GM19043 (cell line): ENCODE results near the gene DYRK1B.
A peak's percentile ranks its signal among the peaks of the same experiment; 100 is the strongest.

Experiments used
- ATAC-seq: cut with Tn5 transposase; IDR thresholded peaks from one replicate; pipeline ENCODE4 v1.9.1; 2021; ENCODE audit warnings: low read depth; ENCODE audit not compliant: unreplicated experiment

The DYRK1B gene

DNA sequence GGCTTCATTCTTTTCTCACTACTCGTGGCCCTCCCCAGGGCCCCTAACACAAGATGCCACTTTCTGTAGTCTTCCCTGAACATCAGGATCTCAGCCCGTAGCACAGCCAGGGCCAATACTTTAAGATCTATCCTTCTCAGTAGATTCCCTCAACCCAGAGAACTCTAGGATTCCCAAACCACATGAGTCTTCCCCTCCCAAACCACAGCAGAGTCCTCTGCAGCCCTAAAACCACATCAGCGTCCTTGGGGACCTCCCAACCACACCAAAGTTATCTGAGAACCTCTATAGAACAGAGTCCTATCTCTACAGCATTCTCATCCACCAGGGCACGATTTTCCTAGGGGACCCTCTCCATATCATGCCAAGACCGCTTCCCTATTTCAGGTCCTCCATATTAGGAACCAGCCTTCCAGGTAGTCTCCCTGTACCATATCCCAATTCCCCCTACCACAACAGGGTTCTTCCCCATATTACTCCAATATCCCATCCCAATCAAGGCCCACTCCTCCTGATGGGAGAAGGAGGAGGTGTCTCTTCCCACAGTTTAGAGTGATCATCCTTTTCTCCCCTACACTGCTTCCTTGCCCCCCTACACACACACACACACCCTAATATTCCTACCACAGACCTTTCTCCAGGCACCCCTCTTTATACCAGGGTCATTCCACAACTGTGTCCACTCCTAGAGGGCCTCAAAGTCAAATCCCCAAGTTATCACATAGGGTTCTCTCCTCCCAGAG, 1.4 kb downstream of the DYRK1B start:
- no peak for ATAC-seq

DNA sequence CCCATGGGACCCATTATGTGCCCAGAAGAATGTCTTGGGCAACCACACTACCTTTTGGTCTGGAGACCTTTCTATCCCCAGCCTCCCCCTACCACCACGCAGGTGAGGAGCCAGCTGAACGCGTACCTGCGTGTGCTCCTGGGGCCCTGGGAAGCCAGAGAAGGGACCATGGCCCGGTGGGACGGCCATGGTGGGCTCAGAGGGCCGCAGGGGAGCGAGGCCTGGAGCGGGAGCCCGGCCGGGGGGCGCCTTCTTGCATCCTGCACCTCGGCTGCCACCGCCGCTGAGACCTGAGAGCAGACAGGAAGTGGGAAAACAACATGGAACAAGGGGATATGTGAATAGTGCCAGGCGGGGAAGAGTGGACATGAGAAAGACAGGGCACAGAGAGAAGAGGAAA, 2.3 kb downstream of the DYRK1B start:
- no peak for ATAC-seq

DNA sequence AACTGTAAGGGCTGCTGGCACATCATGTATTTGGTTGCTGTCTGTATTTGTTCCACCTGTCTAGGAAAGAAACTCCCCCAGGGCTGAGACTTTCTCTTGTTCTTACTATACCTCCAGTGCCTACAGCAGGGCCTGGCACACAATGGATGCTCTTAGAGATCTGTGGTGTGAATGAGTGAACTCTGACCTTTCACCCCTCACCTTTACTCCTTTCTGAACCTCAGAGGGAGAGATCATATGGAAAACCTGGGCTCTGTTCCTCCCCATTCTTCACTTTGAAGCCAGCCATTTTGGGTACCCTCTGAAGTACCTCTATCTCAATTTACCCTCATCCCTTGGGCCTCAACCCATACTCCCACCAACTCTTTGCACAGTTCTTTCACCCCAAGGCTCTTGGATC, 3.1 kb downstream of the DYRK1B start:
- ATAC-seq = no peak

DNA sequence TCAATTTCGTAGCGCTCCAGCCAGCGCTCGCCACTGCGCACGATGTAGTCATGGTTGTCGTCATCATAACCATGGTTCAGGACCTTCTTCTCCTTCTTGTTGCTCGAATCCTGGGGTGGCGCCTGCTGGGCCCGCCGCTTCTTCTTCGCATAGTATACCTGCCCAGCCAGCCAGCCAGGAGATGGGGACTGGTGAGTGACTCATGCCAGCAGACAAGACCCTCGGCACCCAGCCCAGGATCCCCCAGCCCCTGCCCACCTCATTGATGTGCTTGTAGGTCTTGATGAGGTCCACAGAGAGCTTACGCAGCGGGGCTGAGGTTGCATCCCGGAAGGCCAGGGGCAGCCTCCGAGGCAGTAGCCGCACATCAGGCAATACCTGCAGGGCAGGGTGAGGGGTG, 3.6 kb downstream of the DYRK1B start:
- ATAC-seq = no peak

DNA sequence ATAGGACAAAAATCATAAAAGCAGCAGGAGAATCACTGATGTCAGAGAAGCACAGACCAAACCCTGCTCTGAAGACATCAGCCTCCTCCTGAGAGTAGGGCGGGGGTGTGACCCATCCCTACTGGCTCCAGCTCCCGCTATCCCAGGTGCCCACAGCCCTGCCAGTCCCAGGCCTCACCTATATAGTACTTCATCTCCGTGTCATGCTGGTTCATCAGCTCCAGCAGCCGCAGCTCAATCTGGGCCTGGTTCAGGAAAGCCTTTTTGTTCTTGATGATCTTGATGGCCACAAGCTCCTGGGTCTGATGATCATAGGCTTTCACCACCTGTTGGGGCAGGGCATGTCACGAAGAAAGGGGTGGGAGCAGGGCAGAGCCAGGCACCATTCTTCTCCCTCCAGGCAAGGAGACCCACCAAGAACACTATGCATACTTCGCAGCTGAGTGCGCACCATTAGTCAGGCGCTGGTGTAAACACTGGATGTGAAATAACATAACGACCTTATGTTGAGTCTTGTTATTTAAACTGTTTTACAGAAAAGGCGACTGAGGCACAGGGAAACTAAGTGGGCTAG, 4.2 kb downstream of the DYRK1B start:
- ATAC-seq = no peak

DNA sequence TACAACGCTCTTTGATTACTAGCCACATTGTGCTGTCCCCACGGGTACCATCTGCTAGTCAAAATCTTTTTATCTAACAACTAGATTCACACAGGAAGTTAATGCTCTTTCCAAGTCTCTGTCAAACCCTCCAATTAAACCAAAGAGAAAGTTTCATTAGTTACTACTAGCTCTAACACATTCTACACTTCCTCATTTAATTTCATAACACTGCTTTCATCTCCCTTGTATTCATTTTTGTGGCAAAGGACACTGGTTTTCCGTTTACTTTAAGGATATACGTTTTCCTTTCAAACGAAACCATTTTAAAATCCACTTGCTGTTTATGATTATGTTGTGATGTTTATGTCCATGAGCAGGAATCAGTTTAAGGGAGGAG, 5.3 kb downstream of the DYRK1B start:
- ATAC-seq = no peak

DNA sequence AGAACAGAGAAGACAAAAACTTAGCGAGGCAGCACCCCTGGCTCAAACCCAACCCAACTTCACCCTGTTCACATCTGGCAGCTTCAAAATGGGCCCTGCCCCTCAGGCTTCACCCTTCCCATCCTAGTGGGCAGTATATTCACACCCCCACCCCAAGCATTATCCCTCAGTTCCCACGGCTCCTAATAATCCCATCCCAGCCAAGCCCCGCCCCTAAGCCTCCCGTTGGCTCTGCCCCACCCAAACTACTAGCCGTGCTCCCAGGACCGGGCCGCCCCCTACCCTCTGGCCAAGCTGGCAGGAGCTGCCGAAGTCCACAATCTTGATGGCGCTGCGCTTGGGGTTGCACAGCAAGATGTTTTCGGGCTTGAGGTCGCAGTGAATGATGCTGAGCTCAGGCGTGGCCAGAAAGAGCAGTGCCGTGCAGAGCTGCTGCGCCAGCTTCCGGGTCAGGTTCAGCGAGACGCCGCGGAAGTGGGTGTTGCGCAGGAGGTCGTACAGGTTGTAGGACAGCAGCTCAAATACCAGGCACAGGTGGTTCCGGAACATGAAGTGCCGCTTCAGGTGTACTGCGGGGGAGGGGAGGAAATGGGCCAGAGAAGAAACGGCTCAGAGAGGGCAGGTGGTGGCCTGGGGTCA, 5.8 kb downstream of the DYRK1B start:
- no peak for ATAC-seq

DNA sequence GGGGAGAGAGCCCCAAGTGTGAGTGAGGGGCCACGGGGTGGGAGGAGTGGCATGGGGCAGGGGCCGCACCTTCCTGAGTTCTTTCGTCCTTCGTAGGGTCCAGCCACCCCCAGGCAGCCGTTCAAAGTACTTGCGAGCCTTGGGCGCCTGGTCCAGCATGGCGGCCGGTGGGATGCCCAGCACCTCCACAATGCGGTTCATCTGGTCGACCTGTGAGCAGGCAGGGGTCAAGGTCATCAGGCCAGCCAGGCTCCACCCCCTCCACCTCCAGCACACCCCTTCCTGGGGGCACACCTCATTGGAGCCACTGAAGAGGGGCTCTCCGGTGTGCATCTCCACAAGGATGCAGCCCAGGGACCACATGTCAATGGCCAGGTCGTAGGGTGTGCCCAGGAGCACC, 6.7 kb downstream of the DYRK1B start:
- ATAC-seq = no peak

DNA sequence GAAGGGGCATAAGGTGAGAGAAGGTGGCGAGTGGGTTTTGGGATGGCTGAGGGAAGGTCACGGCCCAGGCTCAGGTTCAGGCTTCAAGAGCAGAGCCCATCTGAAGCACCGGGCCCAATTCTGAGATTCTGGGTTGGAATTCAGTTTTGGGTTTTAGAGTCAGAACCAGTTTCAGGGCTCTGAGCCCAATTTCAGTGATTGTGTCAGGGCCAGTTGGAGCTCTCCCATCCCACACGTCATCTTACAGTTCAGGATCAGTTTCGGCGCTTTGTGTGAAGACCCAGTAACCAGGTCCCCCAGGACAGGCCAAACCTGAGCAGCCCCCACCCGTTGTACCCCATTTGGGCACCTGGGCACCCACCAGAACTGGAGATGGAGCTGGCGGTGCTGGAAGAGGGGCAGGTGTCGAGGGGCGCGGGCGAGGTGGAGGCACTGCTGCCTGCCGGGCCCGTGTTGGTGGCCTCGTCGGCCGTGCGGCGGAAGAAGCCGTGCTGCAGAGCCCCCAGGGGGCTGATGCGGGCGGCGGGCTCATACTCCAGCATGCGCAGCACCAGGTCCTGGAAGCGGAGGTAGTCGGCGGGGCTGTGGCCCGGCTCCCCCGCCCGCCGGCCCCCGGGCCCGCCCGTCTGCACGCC, 7.5 kb downstream of the DYRK1B start:
- ATAC-seq = no peak

DNA sequence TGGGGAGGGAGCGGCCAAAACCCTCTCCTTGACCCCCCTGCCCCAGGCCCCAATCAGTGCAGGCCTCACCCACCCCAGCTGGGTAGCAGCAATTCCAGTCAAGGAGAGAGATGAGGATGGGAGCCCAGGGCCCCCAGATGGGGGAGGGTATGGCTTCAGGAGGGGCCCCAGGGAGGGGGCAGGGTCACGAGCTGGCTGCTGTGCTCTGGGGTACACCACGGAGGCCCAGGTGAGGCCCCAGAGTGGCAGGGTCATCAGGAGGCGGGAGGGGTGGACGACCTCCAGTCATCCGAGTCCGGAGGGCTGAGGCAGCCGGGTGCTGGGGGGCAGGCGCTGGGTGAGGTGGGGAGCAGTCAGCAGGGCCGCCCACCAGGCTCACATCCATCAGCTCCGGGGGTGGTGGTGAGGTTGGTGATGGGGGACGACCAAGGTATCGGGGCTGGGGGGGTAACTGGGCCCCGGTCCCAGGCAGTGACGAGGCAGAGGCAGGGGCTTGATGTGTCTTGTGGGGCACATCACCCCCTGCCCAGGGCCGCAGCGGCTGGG, 8.4 kb downstream of the DYRK1B start:
- ATAC-seq = no peak

DNA sequence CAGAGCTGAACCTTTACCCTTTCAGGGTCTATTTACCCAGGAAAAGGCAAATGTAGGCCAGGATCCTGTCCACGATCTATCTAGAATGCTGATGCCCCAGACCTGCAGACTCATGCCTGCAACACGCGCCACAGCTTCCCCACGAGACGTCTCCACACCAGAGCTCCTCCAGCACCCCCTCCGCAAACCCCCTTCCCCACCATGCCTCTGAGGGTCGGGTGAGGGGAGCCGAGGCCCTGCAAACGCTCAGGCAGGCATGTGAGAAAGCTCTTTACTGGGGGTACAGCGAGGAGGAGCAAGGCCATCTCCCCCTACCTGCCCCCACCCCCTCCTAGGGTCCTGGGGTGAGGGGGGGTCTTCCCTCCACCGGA, 8.9 kb downstream of the DYRK1B start:
- no peak for ATAC-seq

DNA sequence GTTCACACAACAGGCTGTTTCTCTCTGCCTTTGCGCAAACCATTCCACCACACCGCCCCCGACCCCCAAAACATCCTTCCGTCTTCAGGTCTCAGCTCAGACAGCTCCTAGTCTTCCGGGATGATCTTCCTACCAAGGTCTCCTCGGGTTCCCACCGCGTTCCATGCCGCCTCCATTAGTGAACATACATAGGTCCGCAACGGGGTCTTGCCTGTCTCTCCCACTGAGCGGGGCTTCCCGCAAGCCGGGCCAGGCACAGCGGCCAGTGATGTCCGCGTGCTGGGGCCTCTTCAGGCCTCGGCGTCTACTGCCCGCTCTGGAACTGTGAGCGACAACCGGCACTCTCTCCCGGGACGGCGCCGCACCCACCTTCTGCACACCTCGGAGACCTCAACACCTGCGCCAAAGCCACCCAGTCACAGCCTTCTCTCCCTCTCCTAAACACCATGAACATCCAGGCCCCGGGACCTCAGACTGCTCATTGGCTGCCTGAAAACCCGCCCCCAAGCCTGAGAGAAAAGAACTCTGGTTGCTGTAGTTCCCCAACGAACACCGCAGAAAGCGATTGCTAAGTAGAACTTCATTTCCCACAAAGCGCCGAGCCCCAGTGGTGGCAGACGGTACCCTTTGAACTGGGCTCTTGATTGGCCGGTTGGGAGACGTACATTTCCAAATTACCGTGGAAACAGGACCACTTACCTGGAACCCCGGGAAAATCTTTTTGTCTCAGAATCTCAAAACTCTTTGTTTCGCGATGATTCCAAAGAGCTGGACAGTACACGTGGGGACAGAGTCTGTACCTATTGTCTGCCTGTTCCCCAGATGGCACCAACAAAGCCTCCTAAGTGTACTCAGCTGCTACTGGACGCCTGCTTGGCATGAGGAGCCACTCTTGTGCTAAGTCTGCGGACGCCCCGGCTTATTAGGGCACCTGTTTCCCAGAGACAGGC, 9.5 kb downstream of the DYRK1B start:
- ATAC-seq = peak; percentile 97

DNA sequence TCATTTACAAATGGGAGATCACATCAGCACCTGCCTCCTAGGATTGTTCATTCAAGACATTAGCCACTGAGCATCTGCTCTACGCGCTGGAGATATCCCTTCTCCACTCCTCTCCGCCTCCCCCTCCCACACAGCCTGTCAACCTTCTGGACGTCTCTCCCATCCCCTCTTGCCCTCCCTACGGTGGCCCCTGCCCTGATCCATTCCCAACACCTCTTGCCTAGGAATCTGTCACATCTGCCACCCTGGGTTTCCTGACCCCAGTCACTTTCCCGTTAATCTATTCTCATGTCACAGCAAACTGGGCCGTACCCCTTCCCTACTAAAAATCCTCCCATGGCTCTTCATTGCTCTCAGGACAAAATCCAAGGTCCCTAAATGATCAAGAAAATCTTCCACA, 10.3 kb downstream of the DYRK1B start:
- ATAC-seq = no peak

DNA sequence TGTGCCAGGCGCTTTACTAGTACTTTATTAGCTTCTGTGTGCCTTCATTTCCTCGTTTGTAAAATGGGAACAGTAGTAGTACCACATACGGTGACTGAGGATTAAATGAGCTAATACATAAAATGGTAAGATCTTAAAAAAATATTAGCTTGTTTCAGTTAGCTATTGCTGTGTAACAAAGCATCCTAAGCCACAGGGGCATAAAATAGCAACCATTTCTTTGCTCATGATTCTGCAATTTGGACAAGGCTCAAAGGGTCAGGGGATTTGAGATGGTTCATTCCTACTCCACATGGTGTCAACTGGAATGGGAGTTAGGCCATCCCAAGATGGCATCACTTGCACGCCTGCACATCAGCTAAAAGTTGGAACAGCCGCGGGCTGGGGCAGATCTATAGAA, 13.3 kb downstream of the DYRK1B start:
- no peak for ATAC-seq

DNA sequence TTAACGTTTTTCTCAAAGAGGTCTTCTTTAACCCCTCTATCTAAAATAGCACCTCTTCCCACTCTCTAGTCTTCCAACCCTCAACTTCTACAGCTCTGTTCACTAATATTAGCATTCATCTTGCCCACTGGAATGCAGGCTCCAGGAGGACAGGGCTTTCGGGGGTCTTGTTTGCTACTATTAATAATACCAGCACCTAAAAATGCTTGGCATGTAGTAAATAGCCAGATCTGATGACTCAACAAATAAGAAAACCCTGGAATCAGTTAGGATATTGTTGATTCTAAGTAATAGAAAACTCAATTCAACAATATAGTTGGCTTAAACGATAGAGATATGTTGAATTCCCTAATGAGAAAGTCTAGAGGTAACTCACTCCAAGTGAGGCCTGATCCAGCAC, 14.2 kb downstream of the DYRK1B start:
- no peak for ATAC-seq

DNA sequence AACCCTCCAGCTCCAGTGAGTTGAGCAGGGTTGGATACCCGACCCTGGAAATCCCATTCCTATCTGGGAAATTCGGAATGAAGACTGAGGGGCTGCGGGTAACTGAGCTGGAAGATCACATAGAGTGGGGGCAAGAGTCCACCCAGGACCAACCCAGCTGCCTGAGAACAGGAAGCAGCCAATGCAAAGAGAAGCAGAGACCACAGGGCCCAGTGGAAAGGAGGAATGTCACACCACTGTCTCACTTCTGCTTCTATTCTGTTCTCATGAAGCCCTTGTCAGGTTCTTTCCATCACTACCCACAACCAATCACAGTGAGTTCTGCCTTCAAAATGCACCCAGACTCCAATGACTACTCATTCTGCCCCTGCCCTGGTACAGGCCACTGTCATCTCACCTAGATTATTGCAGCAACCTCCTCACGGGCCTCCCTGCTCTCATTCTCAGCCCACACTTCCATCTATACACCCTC, 15.3 kb downstream of the DYRK1B start:
- peak; percentile 66 for ATAC-seq

DNA sequence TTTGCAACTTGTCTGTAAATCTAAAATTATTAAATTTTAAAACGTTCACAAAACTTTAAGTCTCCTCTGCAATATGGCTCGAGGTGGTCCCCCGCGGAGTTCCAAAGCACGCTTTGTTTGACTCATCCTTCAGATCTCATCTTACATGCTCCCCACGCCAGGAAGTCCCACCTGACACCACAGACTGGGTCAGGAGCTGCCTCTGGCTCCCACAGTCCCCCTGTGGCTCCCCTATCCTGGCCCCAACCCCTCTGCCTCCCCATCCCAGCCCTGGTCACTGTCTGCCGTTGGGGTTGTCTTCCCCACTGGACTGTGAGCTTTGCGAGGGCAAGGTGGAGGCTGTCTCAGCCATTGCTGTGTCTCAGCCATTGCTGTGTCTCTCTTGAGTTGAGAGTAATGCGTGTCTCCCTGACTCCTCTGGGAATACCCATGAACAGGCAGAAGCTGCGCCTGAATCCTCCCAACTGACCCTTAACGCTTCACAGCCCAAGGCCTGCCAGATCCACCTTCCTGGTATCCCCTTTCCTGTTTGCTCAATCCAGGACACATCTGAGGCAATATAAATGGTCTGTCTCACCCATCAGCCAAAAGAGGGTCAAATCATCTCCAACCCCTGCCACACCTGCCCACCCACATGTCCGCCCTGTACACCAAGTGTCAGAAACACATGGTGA, 15.9 kb downstream of the DYRK1B start:
- ATAC-seq = no peak

DNA sequence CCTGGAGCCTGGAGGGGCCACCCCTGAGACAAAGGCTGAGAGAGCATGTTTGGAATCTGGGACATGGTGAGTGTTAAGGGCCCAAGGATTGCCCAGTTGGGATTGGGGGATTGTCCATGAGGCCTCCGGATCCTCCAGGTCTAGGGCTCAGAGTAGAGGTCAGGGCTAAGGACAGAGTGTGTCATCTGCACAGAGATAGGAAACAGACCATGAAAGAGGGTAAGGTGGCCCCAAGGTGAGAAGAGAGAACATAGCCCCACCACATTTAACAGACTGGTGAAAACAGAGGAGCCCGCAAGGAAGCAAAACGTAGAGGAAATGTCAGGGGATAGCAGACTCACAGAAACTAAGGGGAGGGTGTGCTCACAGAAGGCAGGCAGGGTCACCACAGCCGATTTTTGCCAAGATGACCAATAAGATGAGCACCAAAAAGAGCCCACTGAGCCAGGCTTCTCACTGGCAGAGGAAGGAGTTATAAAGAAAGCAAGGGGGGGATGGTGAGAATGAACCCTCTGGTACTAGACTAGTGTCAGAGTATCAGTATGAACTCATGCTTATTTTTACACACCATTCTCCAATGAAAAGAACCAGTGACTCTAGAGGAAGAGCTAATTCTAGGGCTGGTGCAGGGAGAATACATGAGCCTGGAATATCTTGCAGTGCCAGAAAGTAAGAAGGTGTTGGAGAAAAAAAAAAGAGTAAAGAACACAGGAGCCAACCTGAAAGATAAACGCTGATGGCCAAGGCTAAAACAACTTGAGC, 17.5 kb downstream of the DYRK1B start:
- ATAC-seq = no peak

DNA sequence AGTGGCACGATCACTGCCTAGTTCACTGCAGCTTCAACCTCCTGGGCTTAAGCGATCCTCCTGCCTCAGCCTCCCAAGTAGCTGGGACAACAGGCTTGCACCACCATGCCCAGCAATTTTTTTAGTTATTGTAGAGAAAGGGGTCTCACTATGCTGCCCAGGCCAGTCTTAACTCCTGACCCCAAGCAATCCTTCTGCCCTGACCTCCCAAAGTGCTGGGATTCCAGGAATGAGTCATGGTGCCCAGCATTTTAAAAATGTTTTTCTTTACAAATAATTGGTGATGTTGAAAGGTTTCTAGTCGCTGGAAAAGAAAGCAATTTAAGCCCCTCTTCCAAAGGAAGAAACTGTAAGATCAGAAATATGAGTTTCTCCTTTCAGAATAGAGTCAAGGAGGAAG, 19.4 kb downstream of the DYRK1B start:
- no peak for ATAC-seq
